ENCODE results near the gene MSX1.

Gene MSX1

GRCh38 chr4:4857809-4858508 lies 1.5 kb upstream of the MSX1 start:
- H3K4me3 ChIP-seq (ENCODE audit: low read length): no peak overlapping the region
- TF ChIP-seq, protein P1, sequence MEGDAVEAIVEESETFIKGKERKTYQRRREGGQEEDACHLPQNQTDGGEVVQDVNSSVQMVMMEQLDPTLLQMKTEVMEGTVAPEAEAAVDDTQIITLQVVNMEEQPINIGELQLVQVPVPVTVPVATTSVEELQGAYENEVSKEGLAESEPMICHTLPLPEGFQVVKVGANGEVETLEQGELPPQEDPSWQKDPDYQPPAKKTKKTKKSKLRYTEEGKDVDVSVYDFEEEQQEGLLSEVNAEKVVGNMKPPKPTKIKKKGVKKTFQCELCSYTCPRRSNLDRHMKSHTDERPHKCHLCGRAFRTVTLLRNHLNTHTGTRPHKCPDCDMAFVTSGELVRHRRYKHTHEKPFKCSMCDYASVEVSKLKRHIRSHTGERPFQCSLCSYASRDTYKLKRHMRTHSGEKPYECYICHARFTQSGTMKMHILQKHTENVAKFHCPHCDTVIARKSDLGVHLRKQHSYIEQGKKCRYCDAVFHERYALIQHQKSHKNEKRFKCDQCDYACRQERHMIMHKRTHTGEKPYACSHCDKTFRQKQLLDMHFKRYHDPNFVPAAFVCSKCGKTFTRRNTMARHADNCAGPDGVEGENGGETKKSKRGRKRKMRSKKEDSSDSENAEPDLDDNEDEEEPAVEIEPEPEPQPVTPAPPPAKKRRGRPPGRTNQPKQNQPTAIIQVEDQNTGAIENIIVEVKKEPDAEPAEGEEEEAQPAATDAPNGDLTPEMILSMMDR (conservative IDR thresholded peaks at IDR 0.05; ENCODE audit: low read depth, low read length): no peak
- DNase-seq (ENCODE audit: low read depth): no peak

- peak overlapping the region; percentile 37 for H3K4me3 ChIP-seq (ENCODE audit: low read length)
- DNase-seq (ENCODE audit: low read depth): no peak
- TF ChIP-seq, protein P1 (conservative IDR thresholded peaks at IDR 0.05; ENCODE audit: low read depth, low read length): no peak
Measured at GRCh38 chr4:4858527-4859324, 739 bp upstream of the MSX1 start.

DNA sequence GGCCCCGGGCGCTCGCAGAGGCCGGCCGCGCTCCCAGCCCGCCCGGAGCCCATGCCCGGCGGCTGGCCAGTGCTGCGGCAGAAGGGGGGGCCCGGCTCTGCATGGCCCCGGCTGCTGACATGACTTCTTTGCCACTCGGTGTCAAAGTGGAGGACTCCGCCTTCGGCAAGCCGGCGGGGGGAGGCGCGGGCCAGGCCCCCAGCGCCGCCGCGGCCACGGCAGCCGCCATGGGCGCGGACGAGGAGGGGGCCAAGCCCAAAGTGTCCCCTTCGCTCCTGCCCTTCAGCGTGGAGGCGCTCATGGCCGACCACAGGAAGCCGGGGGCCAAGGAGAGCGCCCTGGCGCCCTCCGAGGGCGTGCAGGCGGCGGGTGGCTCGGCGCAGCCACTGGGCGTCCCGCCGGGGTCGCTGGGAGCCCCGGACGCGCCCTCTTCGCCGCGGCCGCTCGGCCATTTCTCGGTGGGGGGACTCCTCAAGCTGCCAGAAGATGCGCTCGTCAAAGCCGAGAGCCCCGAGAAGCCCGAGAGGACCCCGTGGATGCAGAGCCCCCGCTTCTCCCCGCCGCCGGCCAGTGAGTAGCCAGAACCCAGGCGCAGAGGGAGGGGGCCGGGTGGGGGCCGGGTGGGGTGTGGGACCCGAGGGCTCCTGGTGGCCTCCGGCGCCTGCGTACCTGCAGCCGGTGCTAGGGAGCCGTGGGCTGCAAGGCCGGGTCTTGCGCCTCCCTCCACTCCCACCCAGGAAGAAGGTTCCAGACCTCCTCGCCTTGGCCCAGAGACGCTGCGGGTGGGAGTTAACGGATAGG lies 534 bp downstream of the MSX1 start:
- TF ChIP-seq, protein P1 (conservative IDR thresholded peaks at IDR 0.05; ENCODE audit: low read depth, low read length): no peak
- no peak for DNase-seq (ENCODE audit: low read depth)
- peak overlapping the region; percentile 51 for H3K4me3 ChIP-seq (ENCODE audit: low read length)

GRCh38 chr4:4860600-4861389 lies 1.3 kb downstream of the MSX1 start:
- DNase-seq (ENCODE audit: low read depth): no peak
- TF ChIP-seq, protein P1 (conservative IDR thresholded peaks at IDR 0.05; ENCODE audit: low read depth, low read length): no peak
- peak overlapping the region; percentile 51 for H3K4me3 ChIP-seq (ENCODE audit: low read length)

GRCh38 chr4:4861390-4862018 lies 2.0 kb downstream of the MSX1 start:
- H3K4me3 ChIP-seq (ENCODE audit: low read length): peak overlapping the region; percentile 51
- DNase-seq (ENCODE audit: low read depth): no peak
- TF ChIP-seq, protein P1 (conservative IDR thresholded peaks at IDR 0.05; ENCODE audit: low read depth, low read length): no peak

DNA sequence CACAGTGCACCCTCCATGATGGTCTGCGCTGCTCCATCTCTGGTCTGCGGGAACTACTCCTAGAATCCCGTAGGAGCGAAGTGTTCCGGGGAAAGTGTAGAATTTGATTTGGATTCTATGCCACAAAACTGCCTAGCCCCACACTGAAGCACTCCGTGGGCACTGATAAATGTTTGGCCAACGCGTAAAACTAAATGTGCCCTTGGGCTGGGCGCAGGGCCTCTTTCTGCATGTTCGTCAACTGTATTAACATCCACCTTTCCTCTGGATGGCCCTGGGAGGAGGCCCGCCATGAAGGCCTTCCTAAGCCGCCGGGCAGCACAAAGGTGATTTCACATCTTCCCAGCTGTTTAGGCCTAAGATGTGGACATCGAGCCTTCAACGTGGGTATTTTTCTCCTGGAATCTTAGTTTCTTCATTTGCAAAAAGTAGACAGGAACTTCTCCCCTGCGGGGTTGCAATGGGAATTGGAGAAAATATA lies 2.6 kb downstream of the MSX1 start:
- TF ChIP-seq, protein P1 (conservative IDR thresholded peaks at IDR 0.05; ENCODE audit: low read depth, low read length): no peak
- no peak for DNase-seq (ENCODE audit: low read depth)
- H3K4me3 ChIP-seq (ENCODE audit: low read length): no peak overlapping the region

Data from retinal pigment epithelial cell (primary cell).